GM12878 (cell line): ENCODE data around the gene WIPF2.

Experiments
- SRF ChIP-seq, 2 experiments: IDR thresholded peaks; 2 replicates each; pipeline ENCODE4 v1.6.1; 2011; ENCODE audit warnings: low read depth in 2 of 2, low read length in 2 of 2, mild to moderate bottlenecking in 1 of 2, moderate library complexity in 1 of 2
- SUZ12 ChIP-seq: fragments of 200-600 bp; sonication (generic); IDR thresholded peaks from one replicate; pipeline ENCODE4 v1.6.1; 2018; ENCODE audit warnings: antibody characterized with exemption, mild to moderate bottlenecking; ENCODE audit not compliant: unreplicated experiment

GRCh38 chr17:40326014-40326831 lies 107.1 kb downstream of the WIPF2 start:
- TF ChIP-seq SUZ12: no peak
- no peak for TF ChIP-seq SRF (IDR thresholded peaks at IDR 0.05; ENCODE audit: low read depth in 2 of 2, low read length in 2 of 2)
